Activated CD4-positive, alpha-beta T cell treated with anti-CD3 and anti-CD28 coated beads for 24 hours (primary cell): ENCODE measurements around the gene ADAM21.
"Not testable (repeated sequence)": the region's sequence is repeated elsewhere in the genome, so short reads cannot be mapped to it uniquely, and the experiment has no call there.

ENCODE experiments used
- DNase-seq, 2 donors: peaks; one replicate each; pipeline ENCODE4 v3.0.0-alpha.2; 2020; ENCODE audit warnings: low read depth in 2 of 2

The ADAM21 gene

DNA sequence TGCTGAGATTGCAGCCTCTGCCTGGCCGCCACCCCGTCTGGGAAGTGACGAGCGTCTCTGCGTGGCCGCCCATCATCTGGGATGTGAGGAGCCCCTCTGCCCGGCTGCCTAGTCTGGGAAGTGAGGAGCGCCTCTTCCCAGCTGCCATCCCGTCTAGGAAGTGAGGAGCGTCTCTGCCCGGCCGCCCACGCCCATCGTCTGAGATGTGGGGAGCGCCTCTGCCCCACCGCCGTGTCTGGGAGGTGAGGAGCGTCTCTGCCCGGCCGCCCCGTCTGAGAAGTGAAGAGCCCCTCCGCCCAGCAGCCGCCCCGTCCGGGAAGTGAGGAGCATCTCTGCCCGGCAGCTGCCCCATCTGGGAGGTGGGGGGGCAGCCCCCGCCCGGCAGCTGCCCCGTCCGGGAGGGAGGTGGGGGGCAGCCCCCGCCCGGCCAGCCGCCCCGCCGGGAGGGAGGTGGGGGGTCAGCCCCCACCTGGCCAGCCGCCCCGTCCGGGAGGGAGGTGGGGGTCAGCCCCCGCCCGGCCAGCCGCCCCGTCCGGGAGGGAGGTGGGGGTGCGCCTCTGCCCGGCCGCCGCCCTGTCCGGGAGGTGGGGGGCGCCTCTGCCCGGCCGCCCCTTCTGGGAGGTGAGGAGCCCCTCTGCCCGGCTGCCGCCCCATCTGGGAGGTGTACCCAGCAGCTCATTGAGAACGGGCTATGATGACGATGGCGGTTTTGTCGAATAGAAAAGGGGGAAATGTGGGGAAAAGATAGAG, 25.6 kb downstream of the ADAM21 start:
- not testable (repeated sequence) for DNase-seq

DNA sequence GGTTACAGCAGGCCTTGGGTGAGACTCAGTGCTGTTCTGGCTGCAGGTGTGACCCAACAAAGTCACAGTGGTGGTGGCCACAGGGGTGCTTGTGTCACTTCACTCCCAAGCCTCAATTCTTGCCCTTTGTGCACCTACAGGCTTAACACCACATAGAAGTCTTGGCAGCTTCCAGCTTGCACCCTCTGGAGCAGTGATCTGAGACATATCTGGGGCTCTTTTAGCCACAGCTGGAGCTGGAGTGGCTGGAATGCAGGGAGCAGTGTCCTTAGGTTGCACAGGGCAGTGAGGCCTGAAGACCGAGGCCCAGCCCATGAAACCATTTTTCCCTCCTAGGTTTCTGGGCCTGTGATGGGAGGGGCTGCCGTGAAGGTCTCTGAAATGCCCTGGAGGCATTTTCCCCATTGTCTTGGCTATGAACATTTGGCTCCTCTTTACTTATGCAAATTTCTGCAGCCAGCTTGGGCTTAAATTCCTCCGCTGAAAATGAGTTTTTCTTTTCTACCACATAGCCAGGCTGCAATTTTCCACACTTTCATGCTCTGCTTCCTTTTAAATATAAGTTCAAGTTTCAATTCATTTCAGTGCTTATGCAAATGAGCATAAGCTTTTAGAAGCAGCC, 37.7 kb downstream of the ADAM21 start:
- no peak for DNase-seq

DNA sequence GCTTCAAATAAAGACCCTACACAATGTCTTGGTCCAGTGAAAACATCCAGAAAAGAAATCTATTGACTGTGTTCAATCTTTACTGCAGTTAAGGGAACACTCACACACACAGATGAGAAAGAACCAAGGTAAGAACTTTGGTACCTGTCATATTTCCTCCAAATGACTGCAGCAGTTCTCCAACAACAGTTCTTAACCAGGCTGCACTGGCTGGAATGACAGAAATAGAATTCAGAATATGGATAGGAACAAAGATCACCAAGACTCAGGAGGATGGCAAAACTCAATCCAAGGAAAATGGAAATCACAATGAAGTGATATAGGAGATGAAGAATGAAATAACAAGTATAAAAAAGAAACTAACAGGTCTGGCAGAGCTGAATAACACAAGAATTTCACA, 46.2 kb downstream of the ADAM21 start:
- no peak for DNase-seq
